Fibroblast of lung (primary cell): Measurements from ENCODE around the gene TRAF4.
"Not testable (repeated sequence)": the region's sequence is repeated elsewhere in the genome, so short reads cannot be mapped to it uniquely, and the experiment has no call there.

Experiments used
- CTCF ChIP-seq, 2 donors: IDR thresholded peaks in 1 of 2; conservative IDR thresholded peaks in 1 of 2; 1 replicate in 1 of 2; 2 replicates in 1 of 2; pipeline ENCODE4 v1.5.1; 2011 to 2012; ENCODE audit warnings: low read length in 2 of 2, control low read depth in 1 of 2, inconsistent platforms in 1 of 2, low read depth in 1 of 2, mild to moderate bottlenecking in 1 of 2
- EZH2 ChIP-seq: IDR thresholded peaks from 2 replicates; pipeline ENCODE4 v1.5.1; 2012; ENCODE audit warnings: low read length, control low read depth, mild to moderate bottlenecking; ENCODE audit errors: missing control alignments

DNA sequence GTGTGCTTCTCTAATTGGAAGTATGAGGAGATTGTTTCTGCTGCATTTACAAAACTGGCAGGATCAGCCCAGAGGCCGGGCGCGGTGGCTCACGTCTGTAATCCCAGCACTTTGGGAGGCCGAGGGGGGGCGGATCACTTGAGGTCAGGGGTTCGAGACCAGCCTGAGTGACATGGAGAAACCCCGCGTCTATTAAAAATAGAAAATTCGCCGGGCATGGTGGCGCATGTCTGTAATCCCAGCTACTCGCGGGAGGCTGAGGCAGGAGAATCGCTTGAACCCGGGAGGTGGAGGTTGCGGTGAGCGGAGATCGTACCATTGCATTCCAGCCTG lies 22.8 kb upstream of the TRAF4 start:
- not testable (repeated sequence) for TF ChIP-seq CTCF (conservative IDR thresholded peaks at IDR 0.05 in 1 of 2, IDR thresholded peaks at IDR 0.05 in 1 of 2; ENCODE audit: low read depth in 1 of 2, low read length in 2 of 2); EZH2
